SH-SY5Y (cell line): ENCODE data around the gene SAMD4B.

Source experiments
- GATA2 ChIP-seq: IDR thresholded peaks from 2 replicates; pipeline ENCODE4 v1.6.1; 2011; ENCODE audit warnings: mild to moderate bottlenecking, low read depth, low read length
- GATA3 ChIP-seq: IDR thresholded peaks from 2 replicates; pipeline ENCODE4 v1.6.1; 2011; ENCODE audit warnings: low read depth, mild to moderate bottlenecking, low read length, moderate library complexity

Gene SAMD4B

GRCh38 chr19:39341129-39341718 lies 997 bp upstream of the SAMD4B start:
- no peak for TF ChIP-seq GATA3
- TF ChIP-seq GATA2: no peak

GRCh38 chr19:39342647-39343305 lies 555 bp downstream of the SAMD4B start:
- no peak for TF ChIP-seq GATA2
- no peak for TF ChIP-seq GATA3

GRCh38 chr19:39345956-39346355 lies 3.7 kb downstream of the SAMD4B start:
- TF ChIP-seq GATA2 (no peak), GATA3 (no peak)

GRCh38 chr19:39347332-39348164 lies 5.3 kb downstream of the SAMD4B start:
- TF ChIP-seq GATA3: no peak

GRCh38 chr19:39349326-39349725 lies 7.1 kb downstream of the SAMD4B start:
- no peak for TF ChIP-seq GATA2
- TF ChIP-seq GATA3: no peak

GRCh38 chr19:39350156-39350555 lies 7.9 kb downstream of the SAMD4B start:
- TF ChIP-seq GATA2: no peak
- TF ChIP-seq GATA3: no peak

- TF ChIP-seq GATA3 (no peak), GATA2 (no peak)
Observed at GRCh38 chr19:39351537-39352064, 9.4 kb downstream of the SAMD4B start.

GRCh38 chr19:39352381-39353255 lies 10.4 kb downstream of the SAMD4B start:
- TF ChIP-seq GATA2: no peak
- no peak for TF ChIP-seq GATA3

- TF ChIP-seq GATA2 (no peak), GATA3 (no peak)
Observed at GRCh38 chr19:39355253-39355652, 13.0 kb downstream of the SAMD4B start.

GRCh38 chr19:39356073-39356472 lies 13.9 kb downstream of the SAMD4B start:
- TF ChIP-seq GATA3 (no peak), GATA2 (no peak)

- TF ChIP-seq GATA2: no peak
- TF ChIP-seq GATA3: no peak
Observed at GRCh38 chr19:39356647-39357046, 14.4 kb downstream of the SAMD4B start.

- TF ChIP-seq GATA3: no peak
- TF ChIP-seq GATA2: no peak
Observed at GRCh38 chr19:39359026-39359425, 16.8 kb downstream of the SAMD4B start.

GRCh38 chr19:39360599-39360998 lies 18.4 kb downstream of the SAMD4B start:
- TF ChIP-seq GATA3 (no peak), GATA2 (no peak)
